NCI-H2107 (cell line): Measurements from ENCODE around the gene OR10G4.
"Not testable (repeated sequence)": the region's sequence is repeated elsewhere in the genome, so short reads cannot be mapped to it uniquely, and the experiment has no call there.

ENCODE experiments used
- DNase-seq: peaks from one replicate; lab custom pipeline; 2025; lab: John Stamatoyannopoulos, UW

OR10G4 gene

GRCh38 chr11:124012697-124013096 lies at the start of gene OR10G4:
Gene OR10G4, plus strand, starts transcription at chr11:124012997. Its CDS starts 2,578 bp downstream, at chr11:124015575.
- DNase-seq = no peak

GRCh38 chr11:123973816-123974215 lies 39.0 kb upstream of the OR10G4 start:
- no peak for DNase-seq

GRCh38 chr11:123976770-123977560 lies 35.8 kb upstream of the OR10G4 start:
- DNase-seq = no peak

GRCh38 chr11:123977731-123978347 lies 35.0 kb upstream of the OR10G4 start, which contains the start of gene OR10S1:
Gene OR10S1, minus strand, starts transcription at chr11:123977781. Its CDS starts 117 bp downstream, at chr11:123977664.
- no peak for DNase-seq

- DNase-seq = no peak
Measured at GRCh38 chr11:123979311-123979710, 33.5 kb upstream of the OR10G4 start.

GRCh38 chr11:123995119-123995518 lies 17.7 kb upstream of the OR10G4 start, which contains the start of gene OR10G6:
Gene OR10G6, minus strand, starts transcription at chr11:123995161. Its CDS starts 0 bp downstream, at chr11:123995161.
- DNase-seq = no peak

GRCh38 chr11:124015837-124016236 lies 3.0 kb downstream of the OR10G4 start:
- DNase-seq = not testable (repeated sequence)

- no peak for DNase-seq
Measured at GRCh38 chr11:124026498-124026897, 13.7 kb downstream of the OR10G4 start, which contains the start of gene OR10G8. Gene OR10G8, plus strand, starts transcription at chr11:124026798. Its CDS starts 2,825 bp downstream, at chr11:124029623.

- no peak for DNase-seq
Measured at GRCh38 chr11:124036666-124037065, 23.9 kb downstream of the OR10G4 start.

GRCh38 chr11:124039557-124039956 lies 26.8 kb downstream of the OR10G4 start:
- no peak for DNase-seq

- DNase-seq = no peak
Measured at GRCh38 chr11:124041254-124041653, 28.5 kb downstream of the OR10G4 start, which contains the start of gene OR10G7. Gene OR10G7, minus strand, starts transcription at chr11:124041325. Its CDS starts 2,324 bp downstream, at chr11:124039001.

GRCh38 chr11:124043420-124043819 lies 30.6 kb downstream of the OR10G4 start:
- no peak for DNase-seq

GRCh38 chr11:124050748-124051147 lies 38.0 kb downstream of the OR10G4 start:
- no peak for DNase-seq

GRCh38 chr11:124052966-124053365 lies 40.2 kb downstream of the OR10G4 start:
- DNase-seq = no peak
